ENCODE results near the gene NTMT1. TPM values are rescaled to one million over a fixed set of nuclear protein-coding genes. Genes with fewer than 3 reads are reported as not detected.

Gene NTMT1
- total and polyA plus RNA-seq, 2 experiments from 2014 or later: 20.8 to 81.4 TPM

- no peaks in the 10 kb centered on the region for H3K36me3 ChIP-seq (replicated peaks; ENCODE audit: insufficient read depth, low read depth)
- no peak overlapping the region for H3K4me2 ChIP-seq
- H4K20me1 ChIP-seq (ENCODE audit: insufficient read depth, poor library complexity, severe bottlenecking): peaks cover 28% of the 10 kb centered on the region
- TF ChIP-seq CTCF (IDR thresholded peaks at IDR 0.05; ENCODE audit: poor library complexity) (peak; percentile 64), EZH2 (IDR thresholded peaks at IDR 0.05; ENCODE audit: borderline replicate concordance) (no peak)
- WGBS (ENCODE audit: low lambda C conversion rate, missing lambda C conversion rate): 51% methylated on average over 12 of the region's 12 CpGs
- H3K9me3 ChIP-seq (ENCODE audit: low read depth): no peaks in the 10 kb centered on the region
- H3K27me3 ChIP-seq: no peaks in the 10 kb centered on the region
- no peak overlapping the region for H3K27ac ChIP-seq
- no peak overlapping the region for H3K4me3 ChIP-seq
- peaks cover 30% of the 10 kb centered on the region for H3K4me1 ChIP-seq (ENCODE audit: insufficient read depth)
- DNase-seq (ENCODE audit: low spot score): peak; percentile 68
- no peak overlapping the region for H2AFZ ChIP-seq
- peaks cover 36% of the 10 kb centered on the region for H3K79me2 ChIP-seq
- H3K9me2 ChIP-seq (replicated peaks; ENCODE audit: insufficient read depth): no peaks in the 10 kb centered on the region
Observed at GRCh38 chr9:129624168-129624759, 1.7 kb upstream of the NTMT1 start.

GRCh38 chr9:129624947-129625346, 1.0 kb upstream of the NTMT1 start:
- Histone ChIP-seq H3K9me3 (ENCODE audit: low read depth) (no peaks in the 10 kb centered on the region), H3K27ac (no peak overlapping the region), H3K36me3 (replicated peaks; ENCODE audit: insufficient read depth, low read depth) (no peaks in the 10 kb centered on the region), H3K4me3 (no peak overlapping the region), H2AFZ (no peak overlapping the region), H3K79me2 (peaks cover 42% of the 10 kb centered on the region), H4K20me1 (ENCODE audit: insufficient read depth, poor library complexity, severe bottlenecking) (peaks cover 35% of the 10 kb centered on the region), H3K27me3 (no peaks in the 10 kb centered on the region), H3K4me1 (ENCODE audit: insufficient read depth) (peaks cover 27% of the 10 kb centered on the region), H3K4me2 (no peak overlapping the region), H3K9me2 (replicated peaks; ENCODE audit: insufficient read depth) (no peaks in the 10 kb centered on the region)
- WGBS (ENCODE audit: low lambda C conversion rate, missing lambda C conversion rate): 82% methylated on average over 9 of the region's 9 CpGs
- no peak for DNase-seq (ENCODE audit: low spot score)
- TF ChIP-seq CTCF (IDR thresholded peaks at IDR 0.05; ENCODE audit: poor library complexity) (no peak), EZH2 (IDR thresholded peaks at IDR 0.05; ENCODE audit: borderline replicate concordance) (no peak), EZH2phosphoT487 (IDR thresholded peaks at IDR 0.05; ENCODE audit: low read depth, severe bottlenecking, unreplicated experiment) (no peak)

- H3K9me2 ChIP-seq (replicated peaks; ENCODE audit: insufficient read depth): no peaks in the 10 kb centered on the region
- H3K4me3 ChIP-seq: peak overlapping the region; percentile 76
- H3K36me3 ChIP-seq (replicated peaks; ENCODE audit: insufficient read depth, low read depth): no peaks in the 10 kb centered on the region
- H3K79me2 ChIP-seq: peaks cover 61% of the 10 kb centered on the region
- TF ChIP-seq EZH2phosphoT487 (IDR thresholded peaks at IDR 0.05; ENCODE audit: low read depth, severe bottlenecking, unreplicated experiment) (no peak), CTCF (IDR thresholded peaks at IDR 0.05; ENCODE audit: poor library complexity) (no peak), EZH2 (IDR thresholded peaks at IDR 0.05; ENCODE audit: borderline replicate concordance) (no peak)
- H3K9me3 ChIP-seq (ENCODE audit: low read depth): no peaks in the 10 kb centered on the region
- 7% methylated on average over 20 of the region's 20 CpGs for WGBS (ENCODE audit: low lambda C conversion rate, missing lambda C conversion rate)
- H2AFZ ChIP-seq: peak overlapping the region; percentile 34
- peaks cover 53% of the 10 kb centered on the region for H4K20me1 ChIP-seq (ENCODE audit: insufficient read depth, poor library complexity, severe bottlenecking)
- H3K4me1 ChIP-seq (ENCODE audit: insufficient read depth): peaks cover 21% of the 10 kb centered on the region
- H3K27ac ChIP-seq: peak overlapping the region; percentile 94
- no peaks in the 10 kb centered on the region for H3K27me3 ChIP-seq
- H3K4me2 ChIP-seq: peak overlapping the region; percentile 94
- DNase-seq (ENCODE audit: low spot score): peak; percentile 74
Observed at GRCh38 chr9:129626625-129627284, 792 bp downstream of the NTMT1 start.

Measured in hepatocyte (in vitro differentiated cells).